GM21723 (cell line): Measurements from ENCODE around the gene GSG1L.

ENCODE experiments used
- ATAC-seq: cut with Tn5 transposase; IDR thresholded peaks from one replicate; pipeline ENCODE4 v1.9.1; 2021; ENCODE audit warnings: mild to moderate bottlenecking, moderate library complexity; ENCODE audit not compliant: unreplicated experiment

GSG1L gene

DNA sequence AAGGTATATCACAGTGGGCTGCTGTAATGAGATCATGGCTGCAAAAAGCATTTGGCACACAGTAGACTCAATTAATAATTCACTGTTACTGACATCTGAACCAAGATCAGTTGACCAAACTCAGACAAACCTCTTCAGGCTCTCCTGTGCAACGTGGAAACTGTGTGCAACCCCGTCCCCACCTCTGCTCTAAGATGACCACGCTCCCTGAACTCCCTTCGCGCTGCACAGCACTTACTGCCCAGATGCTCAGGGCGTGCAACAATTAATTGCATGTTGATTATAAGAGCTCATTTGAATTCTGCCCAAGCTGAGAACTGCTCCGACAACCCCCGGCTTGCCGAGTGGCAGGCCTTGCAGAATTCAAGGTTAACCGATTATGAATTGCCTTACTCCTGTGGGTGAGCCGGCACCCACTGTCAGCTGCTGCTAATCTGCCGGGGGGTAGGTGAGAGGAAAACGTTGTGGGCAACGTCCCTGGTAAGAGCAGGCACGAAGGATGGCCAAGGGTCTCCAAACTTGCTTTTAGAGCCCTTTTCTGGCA is 1.3 kb upstream of the GSG1L start:
- no peak for ATAC-seq

DNA sequence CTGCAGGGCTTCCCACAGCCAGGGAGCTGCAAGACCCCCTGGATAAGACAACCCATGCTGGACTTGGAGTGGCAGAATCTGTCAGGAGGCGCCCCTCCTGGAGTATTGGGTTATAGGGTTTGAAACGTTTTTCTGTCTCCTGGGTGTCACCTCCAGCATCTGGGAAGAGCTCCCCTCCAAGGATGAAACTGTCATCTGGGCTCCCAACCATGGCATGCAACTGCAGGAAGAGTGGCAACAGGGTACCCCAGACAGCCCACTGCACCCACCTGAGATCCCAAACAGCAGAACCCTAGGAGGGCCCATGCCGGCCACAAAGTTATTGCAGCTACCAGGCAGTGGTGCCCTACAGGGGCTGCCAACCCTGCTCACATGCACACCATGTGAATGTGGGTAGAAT is 636 bp upstream of the GSG1L start:
- ATAC-seq, result no peak

DNA sequence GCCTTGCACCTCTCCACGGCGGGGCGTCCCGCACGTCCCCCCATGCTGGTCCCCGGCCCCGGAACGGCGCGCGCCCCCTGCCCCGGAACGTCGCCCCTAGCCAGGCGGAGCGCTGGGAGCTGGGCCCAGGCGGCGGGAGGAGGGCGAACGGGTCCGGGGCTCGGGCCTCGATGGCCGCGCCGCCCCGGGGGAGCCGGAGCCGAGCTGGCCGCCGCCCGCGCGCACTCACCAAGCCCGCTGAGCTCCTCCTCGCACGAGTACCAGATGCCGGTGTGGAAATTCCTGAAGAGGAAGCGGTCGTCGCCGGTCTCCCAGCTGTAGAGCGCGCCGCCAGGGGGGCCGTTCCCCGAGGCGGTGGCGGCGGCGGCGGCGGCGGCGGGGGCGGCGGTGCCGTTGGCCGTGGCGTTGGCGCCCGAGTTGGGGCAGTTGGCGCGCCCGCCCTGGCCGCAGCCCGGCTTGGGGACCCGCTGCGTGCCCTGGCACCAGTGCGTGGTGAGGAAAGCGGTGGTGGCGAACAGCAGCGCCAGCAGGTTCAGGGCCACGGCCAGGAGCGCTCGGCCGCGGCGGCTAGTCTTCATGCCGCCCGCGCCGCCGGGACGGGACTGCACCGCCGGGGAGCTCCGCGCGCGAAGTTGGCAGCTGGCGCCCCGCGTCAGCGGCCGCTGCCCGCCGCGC is 530 bp downstream of the GSG1L start:
- ATAC-seq, result no peak

- no peak for ATAC-seq
Measured at GRCh38 chr16:28062261-28062846, 1.2 kb downstream of the GSG1L start.

- ATAC-seq, result no peak
Measured at GRCh38 chr16:28061352-28062101, 2.0 kb downstream of the GSG1L start.

DNA sequence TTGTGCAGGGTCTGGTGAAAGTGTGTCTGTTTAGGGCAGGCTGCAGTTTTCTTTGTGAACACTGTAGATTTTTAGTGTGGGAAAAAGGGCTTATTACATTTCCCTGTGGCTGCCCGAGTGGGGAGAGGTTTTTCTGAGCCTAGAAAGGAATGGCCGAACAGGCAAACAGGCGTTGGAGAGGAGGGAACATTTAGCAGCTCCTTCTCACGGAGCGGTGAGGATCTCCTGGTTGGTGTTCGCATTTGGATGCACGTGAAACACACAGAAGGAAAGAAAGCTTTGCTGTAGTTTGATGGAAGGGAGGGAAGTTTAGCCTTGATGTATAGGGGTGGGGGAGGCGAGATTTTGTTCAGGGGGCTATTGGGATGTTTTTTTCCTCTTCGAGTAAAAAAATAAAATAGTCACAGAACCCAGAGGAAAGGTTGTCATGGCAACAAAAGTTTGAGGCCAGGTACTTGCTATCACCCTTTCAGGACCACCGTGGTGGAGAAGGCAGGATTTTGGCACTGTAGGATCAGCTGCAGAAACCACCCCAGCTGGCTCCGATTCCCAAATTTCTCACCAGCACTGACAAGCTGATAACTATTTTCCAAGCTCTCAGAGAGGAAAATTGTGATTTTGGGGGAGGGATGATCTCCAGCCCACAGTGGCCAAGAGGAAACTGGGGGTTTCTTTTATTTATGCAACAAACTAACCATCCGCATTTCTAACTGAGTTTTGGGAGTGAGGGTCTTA is 3.5 kb downstream of the GSG1L start:
- no peak for ATAC-seq

DNA sequence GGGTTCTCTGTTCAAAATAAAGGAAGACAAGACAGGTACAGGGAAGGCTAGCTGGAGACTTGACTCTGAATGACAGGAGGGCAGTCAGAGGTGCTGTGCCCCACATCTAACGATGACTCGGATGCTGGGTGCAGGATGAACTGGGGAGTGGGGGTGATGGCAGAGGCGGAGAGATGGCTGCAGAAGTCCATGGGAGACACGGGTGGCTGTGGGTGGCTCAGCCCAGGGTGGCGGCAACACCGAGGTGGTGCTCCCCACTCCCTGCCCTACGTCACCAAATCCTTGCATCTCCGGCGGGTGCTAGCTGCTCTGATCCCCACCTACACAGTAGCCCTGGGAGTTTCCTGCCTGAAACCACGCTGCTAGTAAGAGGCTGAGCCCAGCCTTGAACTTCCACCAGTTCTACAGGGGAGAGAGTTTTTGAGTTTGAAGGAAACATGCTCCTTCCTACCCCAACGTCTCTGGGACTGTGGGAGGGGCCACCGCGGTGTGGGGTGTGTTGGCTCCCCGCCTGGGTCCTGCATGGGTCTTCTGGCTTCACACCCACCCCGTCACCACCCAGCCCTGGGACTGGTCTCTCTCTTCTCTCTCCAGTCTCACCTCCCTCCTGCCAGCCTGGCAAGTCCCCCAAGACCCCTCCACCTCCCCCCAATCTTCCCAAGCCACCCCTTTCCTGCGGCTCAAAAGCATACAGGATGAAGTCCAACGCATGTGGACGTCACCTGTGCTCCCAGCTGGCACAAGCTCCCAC is 4.5 kb downstream of the GSG1L start:
- ATAC-seq, result no peak

GRCh38 chr16:28057949-28058348 is 5.6 kb downstream of the GSG1L start:
- no peak for ATAC-seq

- no peak for ATAC-seq
Measured at GRCh38 chr16:28053461-28053860, 10.1 kb downstream of the GSG1L start.

GRCh38 chr16:28052274-28053128 is 11.0 kb downstream of the GSG1L start:
- ATAC-seq, result no peak

GRCh38 chr16:28051486-28051885 is 12.0 kb downstream of the GSG1L start:
- no peak for ATAC-seq

DNA sequence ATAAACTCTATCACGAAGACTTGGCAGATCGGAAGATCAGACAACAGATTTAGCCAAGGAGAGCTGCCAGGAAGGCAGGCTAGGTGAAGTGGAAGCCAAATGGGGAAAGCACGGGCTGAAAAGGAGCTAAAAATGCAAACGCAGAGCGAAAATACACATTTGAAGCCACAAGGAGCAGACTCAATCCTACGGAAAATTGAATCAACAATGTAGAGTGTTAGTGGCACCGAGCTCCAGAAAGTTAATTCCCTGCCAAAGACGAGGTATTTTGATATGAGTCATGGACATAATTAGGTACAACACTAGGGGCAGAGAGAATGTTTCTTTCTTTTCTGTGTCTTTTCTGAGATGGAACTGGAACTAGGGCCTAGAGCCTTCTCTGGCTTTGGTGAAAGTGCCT is 20.7 kb downstream of the GSG1L start:
- no peak for ATAC-seq

- ATAC-seq, result no peak
Measured at GRCh38 chr16:28041615-28042014, 21.9 kb downstream of the GSG1L start.

DNA sequence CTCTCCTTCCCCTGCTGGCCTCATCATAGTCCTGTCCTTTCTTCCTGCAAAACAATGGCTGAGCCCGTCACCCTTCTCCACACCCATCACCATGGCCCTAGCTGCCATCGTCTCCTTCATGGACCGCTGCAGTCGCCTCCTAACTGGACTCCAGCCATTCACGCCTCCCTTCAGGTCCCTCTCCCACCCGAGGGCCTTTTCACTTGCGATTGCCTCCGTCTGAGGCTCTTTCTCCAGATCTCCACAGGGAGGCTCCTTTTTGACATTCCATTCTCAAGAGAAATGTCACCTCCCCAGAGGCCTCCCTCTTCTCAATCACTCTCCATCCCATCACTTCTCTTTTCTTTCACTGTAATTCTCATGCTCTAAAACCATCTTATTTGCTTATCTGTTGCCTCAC is 23.5 kb downstream of the GSG1L start:
- ATAC-seq, result no peak

DNA sequence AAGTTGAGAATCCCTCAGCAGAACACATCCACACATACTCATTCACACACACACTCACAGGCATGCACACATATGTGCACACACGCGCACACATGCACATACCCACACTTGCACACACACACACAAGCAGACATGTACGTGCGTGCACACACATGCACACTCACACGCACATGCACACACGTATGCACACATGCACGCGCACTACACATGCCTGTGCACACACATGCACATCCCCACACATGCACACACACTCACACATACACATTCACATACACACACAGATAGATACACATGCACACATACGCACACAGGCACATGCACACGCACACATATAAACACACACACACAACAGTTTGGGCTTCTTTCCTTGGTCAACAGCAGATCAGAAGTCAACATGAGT is 24.0 kb downstream of the GSG1L start:
- ATAC-seq, result no peak

- no peak for ATAC-seq
Measured at GRCh38 chr16:28038409-28038808, 25.1 kb downstream of the GSG1L start.

DNA sequence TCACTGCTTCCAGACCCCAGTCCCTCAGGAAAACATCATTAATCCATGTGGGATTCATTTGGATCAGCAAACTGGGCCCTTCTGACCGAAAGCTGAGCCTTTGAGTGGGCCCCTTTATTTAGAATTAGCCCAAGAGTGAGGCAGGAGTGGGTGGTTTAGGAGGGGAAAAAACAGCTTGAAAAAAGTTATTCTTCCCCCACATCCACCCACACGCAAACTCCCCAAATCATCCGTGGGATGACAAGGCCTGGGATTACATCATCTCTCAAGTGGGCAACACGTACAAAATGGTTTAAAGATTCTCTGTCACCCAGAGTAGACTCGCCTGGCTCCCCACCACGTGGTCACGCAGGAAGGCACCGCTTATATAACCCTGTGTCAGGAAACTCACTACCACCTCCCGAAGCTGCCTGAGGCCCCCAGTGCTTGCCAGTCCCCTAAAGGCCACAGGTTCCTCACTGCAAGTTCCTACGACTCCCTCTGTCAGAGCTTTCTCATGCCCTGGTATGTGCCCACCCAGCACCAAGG is 27.6 kb downstream of the GSG1L start:
- ATAC-seq, result no peak

GRCh38 chr16:28033870-28034269 is 29.6 kb downstream of the GSG1L start:
- ATAC-seq, result no peak

- no peak for ATAC-seq
Measured at GRCh38 chr16:28029387-28030002, 34.0 kb downstream of the GSG1L start.
